Esophagus muscularis mucosa (tissue), 4 donors: ENCODE results near the gene DIPK1A. TPM values are rescaled to one million over a fixed set of nuclear protein-coding genes. Genes with fewer than 3 reads are reported as not detected.

Source experiments
- DNase-seq: peaks from one replicate; pipeline ENCODE4 v3.0.0-alpha.2; 2017; ENCODE audit errors: extremely low spot score
- H3K27ac ChIP-seq, 4 donors: fragments of 200-600 bp; sonication (generic); replicated peaks in 1 of 4; 1 replicate in 3 of 4; 2 replicates in 1 of 4; pipeline ENCODE4 v1.5.1; 2016 to 2019; ENCODE audit warnings: mild to moderate bottlenecking in 1 of 4
- H3K27me3 ChIP-seq, 4 donors: fragments of 200-600 bp; sonication (generic); one replicate each; pipeline versions ENCODE4 v1.5.1 to v1.6.0; 2016 to 2019
- H3K36me3 ChIP-seq, 4 donors: fragments of 200-600 bp; sonication (generic); one replicate each; pipeline ENCODE4 v1.5.1; 2016 to 2019
- H3K4me1 ChIP-seq, 4 donors: fragments of 200-600 bp; sonication (generic); one replicate each; pipeline ENCODE4 v1.5.1; 2016 to 2019
- H3K4me3 ChIP-seq, 4 donors: fragments of 200-600 bp; sonication (generic); 1 replicate in 2 of 4; 2 replicates in 2 of 4; pipeline ENCODE4 v1.5.1; 2016 to 2019; ENCODE audit warnings: mild to moderate bottlenecking in 4 of 4, moderate library complexity in 1 of 4
- H3K9me3 ChIP-seq, 4 donors: fragments of 200-600 bp; sonication (generic); 1 replicate in 3 of 4; 2 replicates in 1 of 4; pipeline ENCODE4 v1.5.1; 2016 to 2019
- CTCF ChIP-seq, 3 experiments: fragments of 200-600 bp in 2 of 3; fragments of 450-650 bp in 1 of 3; sonication (generic) in 2 of 3; IDR thresholded peaks; one replicate each; pipeline ENCODE4 v1.5.1; 2017 to 2019; ENCODE audit warnings: antibody characterized with exemption in 3 of 3, mild to moderate bottlenecking in 2 of 3, moderate library complexity in 1 of 3
- EP300 ChIP-seq: sonication (generic); formaldehyde crosslinking; IDR thresholded peaks from one replicate; pipeline ENCODE4 v1.6.1; 2017; ENCODE audit warnings: antibody characterized with exemption
- POLR2A ChIP-seq: fragments of 450-650 bp; IDR thresholded peaks from one replicate; pipeline ENCODE4 v1.6.1; 2017; ENCODE audit warnings: antibody characterized with exemption, moderate library complexity, mild to moderate bottlenecking, low read depth
- POLR2AphosphoS5 ChIP-seq, 2 donors: sonication (generic); formaldehyde crosslinking; IDR thresholded peaks; one replicate each; pipeline ENCODE4 v1.6.1; 2017; ENCODE audit warnings: antibody characterized with exemption in 2 of 2
- WGBS: methylation state at CpG from one replicate; pipeline ENCODE4 v1.1.5; 2018; 5-methylcytosine and 5-hydroxymethylcytosine counted together
- intact Hi-C: fragments of 100-400 bp; cut with DNase I; formaldehyde crosslinking; loops from one replicate; pipeline ENCODE4 v1.15.1; 2023
- total RNA-seq, 4 donors: library from RNA; depleted of rRNA; stranded (reverse); fragments of >200 nt; gene quantifications; one replicate each; pipeline versions ENCODE4 v1.1.0 to v1.2.1, GENCODE V29; 2016

Gene DIPK1A
- total RNA-seq, 4 donors from 2014 or later, result 21.5 to 35.3 (median 32.7) TPM

GRCh38 chr1:92945748-92946270, 15.5 kb downstream of the DIPK1A start:
- WGBS, result 72% methylated on average over 4 of the region's 4 CpGs
- Histone ChIP-seq H3K27me3 (no peaks in the 10 kb centered on the region), H3K9me3 (no peaks in the 10 kb centered on the region), H3K4me1 (peaks cover 30 to 71% (median 59%) of the 10 kb centered on the region in 4 donors), H3K4me3 (no peak overlapping the region), H3K27ac (peak overlapping the region; percentile 65 to 74 (median 70)), H3K36me3 (no peaks in the 10 kb centered on the region)
- intact Hi-C loops, result no loop called here
- TF ChIP-seq EP300, result no peak
- TF ChIP-seq CTCF (IDR thresholded peaks at IDR 0.05), result no peak
- TF ChIP-seq POLR2AphosphoS5 (IDR thresholded peaks at IDR 0.05), result no peak
- TF ChIP-seq POLR2A, result no peak
- DNase-seq, result no peak

GRCh38 chr1:92944901-92945747, 16.1 kb downstream of the DIPK1A start:
- no peak for DNase-seq
- H3K27ac ChIP-seq, result peak overlapping the region; percentile 65 to 74 (median 70)
- 79% methylated on average over 3 of the region's 3 CpGs for WGBS
- no peak overlapping the region for H3K4me3 ChIP-seq
- H3K9me3 ChIP-seq, result no peaks in the 10 kb centered on the region
- H3K36me3 ChIP-seq, result no peaks in the 10 kb centered on the region
- no peak for TF ChIP-seq POLR2AphosphoS5 (IDR thresholded peaks at IDR 0.05)
- TF ChIP-seq EP300, result no peak
- no peak for TF ChIP-seq CTCF (IDR thresholded peaks at IDR 0.05)
- no peak for TF ChIP-seq POLR2A
- no peaks in the 10 kb centered on the region for H3K27me3 ChIP-seq
- H3K4me1 ChIP-seq, result peaks cover 34 to 71% (median 61%) of the 10 kb centered on the region in 4 donors
- intact Hi-C loops, result no loop called here

- H3K36me3 ChIP-seq, result no peaks in the 10 kb centered on the region
- H3K27ac ChIP-seq, result peak overlapping the region; percentile 65 to 74 (median 71)
- DNase-seq, result no peak
- intact Hi-C loops, result no loop called here
- no peaks in the 10 kb centered on the region for H3K27me3 ChIP-seq
- TF ChIP-seq POLR2AphosphoS5 (IDR thresholded peaks at IDR 0.05) (no peak), EP300 (no peak), POLR2A (no peak), CTCF (IDR thresholded peaks at IDR 0.05) (no peak)
- H3K4me1 ChIP-seq, result peaks cover 30 to 79% (median 70%) of the 10 kb centered on the region in 4 donors
- WGBS, result 92% methylated on average over 4 of the region's 4 CpGs
- H3K4me3 ChIP-seq, result no peak overlapping the region
- H3K9me3 ChIP-seq, result no peaks in the 10 kb centered on the region
Measured at GRCh38 chr1:92943502-92943847, 17.8 kb downstream of the DIPK1A start.

- H3K36me3 ChIP-seq, result no peaks in the 10 kb centered on the region
- DNase-seq, result no peak
- H3K4me1 ChIP-seq, result peaks cover 29 to 94% (median 90%) of the 10 kb centered on the region in 4 donors
- intact Hi-C loops, result no loop called here
- TF ChIP-seq POLR2AphosphoS5 (IDR thresholded peaks at IDR 0.05), result no peak
- no peak for TF ChIP-seq CTCF (IDR thresholded peaks at IDR 0.05)
- TF ChIP-seq POLR2A, result no peak
- no peak for TF ChIP-seq EP300
- H3K27ac ChIP-seq, result peak overlapping the region in 1 of 4 donors; percentile 6
- no peak overlapping the region for H3K4me3 ChIP-seq
- H3K9me3 ChIP-seq, result no peaks in the 10 kb centered on the region
- 69% methylated on average over 3 of the region's 3 CpGs for WGBS
- H3K27me3 ChIP-seq, result no peaks in the 10 kb centered on the region
Measured at GRCh38 chr1:92940541-92940940, 20.7 kb downstream of the DIPK1A start.
